Activated T-cell treated with anti-CD3 and anti-CD28 coated beads for 24 hours (primary cell): ENCODE measurements around the gene FILIP1L.

ENCODE experiments used
- DNase-seq: peaks from one replicate; pipeline ENCODE4 v3.0.0-alpha.2; 2020; ENCODE audit warnings: low read depth

The FILIP1L gene

DNA sequence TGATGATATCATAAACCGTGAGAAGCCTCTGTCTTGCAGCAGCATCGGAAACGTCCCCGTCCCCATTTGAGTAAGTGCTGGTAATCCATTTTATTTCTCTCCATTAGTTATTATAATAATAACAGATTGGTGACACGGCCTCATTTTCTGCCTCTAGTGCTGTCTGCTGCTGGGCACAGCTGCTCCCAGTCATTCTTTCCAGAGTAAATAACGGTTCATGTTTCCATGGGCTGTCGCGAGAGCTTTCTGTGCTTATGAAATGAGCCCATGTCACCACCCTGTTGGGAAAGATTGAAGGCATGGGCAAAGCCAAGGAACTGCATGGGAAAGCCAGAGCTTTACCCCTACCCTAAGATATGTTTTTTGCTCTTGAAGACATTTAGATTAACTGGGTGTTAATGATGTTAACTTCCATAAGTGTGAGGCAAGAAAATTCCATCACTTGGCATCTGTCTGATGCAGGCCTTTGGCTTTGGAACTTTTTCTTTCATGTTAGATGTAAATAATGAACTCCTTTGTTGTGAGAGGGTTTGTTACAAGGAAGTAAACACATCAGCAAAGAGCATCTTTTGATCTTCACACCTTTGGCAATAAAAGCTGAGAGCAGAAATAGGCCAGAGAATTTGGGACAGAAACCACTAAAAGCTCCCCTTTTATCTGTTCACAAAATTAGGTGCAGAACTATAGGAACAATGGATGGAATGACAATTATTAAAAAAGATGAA is 141.8 kb downstream of the FILIP1L start:
- no peak for DNase-seq

DNA sequence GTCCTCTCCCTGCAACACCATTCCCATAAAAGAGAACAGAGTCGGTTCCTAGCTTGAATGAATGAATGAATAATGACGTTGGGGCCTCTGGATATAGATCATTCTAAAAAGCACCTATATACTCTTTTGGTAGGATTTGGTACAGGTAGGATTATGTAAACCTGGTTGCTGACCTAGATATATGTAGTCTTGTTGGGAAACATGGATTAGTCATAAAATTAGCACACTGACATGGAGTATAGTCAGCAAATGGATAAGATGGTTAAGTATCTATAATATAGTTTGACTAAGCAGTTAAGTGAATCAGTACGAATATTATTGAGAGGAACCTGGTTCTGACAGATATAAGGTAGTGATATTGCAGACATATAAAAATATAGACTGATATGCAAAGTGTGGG is 142.5 kb downstream of the FILIP1L start:
- no peak for DNase-seq

DNA sequence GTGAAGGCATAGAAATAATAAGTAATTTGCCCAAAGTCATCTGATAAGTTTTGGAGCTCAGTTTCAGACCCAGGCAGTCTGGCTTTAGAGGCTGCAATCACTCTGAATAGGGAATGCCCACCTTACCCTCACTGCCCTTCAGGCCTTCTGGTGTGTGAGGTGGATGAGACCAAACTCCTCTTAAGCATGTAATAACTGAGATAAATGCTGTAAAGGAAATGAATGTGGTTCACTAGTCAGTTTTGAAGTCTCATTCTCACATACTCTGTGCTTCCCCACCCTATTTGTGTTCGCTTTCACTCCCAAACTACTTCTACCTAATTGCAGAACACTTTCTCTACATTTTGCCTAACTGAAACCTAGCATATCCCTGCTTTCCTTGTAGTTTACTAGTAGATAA is 144.1 kb downstream of the FILIP1L start:
- no peak for DNase-seq

DNA sequence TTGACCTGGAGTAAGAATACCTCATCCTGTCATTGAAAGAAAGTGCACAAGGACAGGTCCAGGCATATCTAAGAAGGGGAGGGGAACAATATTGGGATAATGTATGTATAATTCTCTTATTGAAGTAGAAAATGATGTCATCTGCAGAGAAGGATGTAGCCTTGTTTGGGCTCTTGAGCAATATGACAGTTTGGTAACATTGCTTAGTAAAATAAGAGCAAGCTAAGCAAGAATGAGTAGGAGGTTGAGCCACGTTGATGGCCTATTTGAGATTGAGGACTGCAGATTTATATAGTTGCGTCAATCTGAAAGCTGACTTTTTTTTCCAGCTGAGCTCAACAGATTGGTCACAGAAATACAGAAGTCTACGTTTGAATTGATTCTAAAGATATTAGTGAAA is 145.2 kb downstream of the FILIP1L start:
- no peak for DNase-seq

DNA sequence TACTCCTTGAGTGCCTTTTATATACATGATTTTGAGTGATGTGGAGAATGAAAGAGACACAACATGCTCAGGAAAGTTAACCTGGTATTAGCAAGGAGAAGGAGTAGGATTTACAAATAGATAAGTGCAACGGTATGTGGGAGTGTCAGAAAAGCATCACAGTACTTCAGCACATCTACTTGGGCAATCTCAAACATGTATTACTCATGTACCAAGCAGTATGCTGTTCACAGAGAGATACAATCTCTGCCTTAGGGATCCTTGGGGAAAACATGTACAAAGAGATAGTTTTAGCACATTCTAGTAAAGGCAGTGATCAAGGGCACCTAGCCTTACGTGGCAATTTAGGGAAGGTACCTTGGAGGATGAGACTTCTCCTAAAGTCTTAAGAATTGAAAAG is 146.5 kb downstream of the FILIP1L start:
- no peak for DNase-seq

DNA sequence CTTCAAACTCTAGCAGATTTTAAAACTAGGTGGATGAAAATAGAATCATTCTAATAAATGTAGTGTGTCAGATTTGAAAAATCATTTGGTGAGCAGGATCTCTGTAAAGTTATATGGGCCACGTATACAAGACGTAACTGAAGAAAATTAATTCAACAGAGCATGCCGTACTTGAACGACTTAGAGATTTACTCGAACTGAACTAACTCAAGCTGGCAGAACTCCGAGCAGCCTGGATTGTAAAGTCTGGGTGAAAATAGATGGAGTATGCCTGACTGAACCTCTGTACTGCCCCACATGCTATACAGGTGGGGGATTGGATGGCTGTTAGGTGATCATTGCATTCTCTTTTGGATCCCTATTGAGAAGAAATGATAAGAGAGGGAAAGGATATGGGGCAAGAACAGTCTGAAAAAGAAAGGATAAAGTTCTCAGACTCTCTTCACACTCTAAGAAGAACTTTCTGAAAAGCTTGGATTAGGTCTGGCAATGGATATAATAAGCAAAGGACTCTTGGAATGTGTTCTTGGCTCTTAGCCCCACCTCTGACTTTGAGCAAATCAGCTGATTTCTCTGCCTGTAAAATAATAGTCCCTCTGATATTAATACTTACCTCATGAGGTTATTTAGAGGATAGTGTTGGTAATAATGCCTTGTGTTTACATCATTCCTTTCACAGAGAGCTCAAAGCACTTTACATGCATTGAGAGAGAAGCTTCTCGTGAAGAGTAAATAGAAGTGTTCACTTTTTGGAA is 147.5 kb downstream of the FILIP1L start:
- DNase-seq = no peak

DNA sequence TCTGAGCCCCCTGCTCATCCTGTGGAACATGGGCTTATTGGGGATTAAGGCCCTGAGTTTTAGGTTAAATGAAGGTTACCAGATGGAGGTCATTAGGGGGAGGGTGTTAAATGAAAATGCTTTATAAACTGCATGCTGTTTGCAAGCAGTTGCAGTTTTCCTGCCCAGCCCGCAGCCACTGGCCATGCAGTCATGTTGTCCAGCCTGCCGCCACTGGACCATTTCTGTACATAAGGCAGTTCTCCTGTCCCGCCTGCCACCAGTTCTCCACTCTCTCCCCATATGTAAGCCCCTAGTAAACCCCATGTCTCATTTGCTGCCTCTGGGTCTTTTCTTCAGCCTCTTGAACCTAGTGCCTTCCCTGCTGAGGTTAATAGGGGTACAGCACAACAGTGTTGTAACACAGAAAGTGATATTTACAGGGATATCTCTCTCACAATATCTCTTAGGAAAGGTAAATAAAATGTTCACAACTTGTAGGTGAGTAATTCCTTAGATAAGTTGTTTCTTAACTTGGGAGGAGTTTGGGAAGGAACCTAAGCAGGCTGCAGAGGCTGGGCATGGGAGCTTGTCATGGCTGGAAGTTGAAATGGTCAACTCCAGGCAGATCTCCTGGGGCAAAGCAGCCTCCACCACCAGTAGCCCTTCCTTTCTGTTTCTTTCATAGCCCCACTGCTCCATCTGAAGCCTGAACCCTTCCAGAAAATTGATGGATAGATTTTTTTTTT is 148.5 kb downstream of the FILIP1L start:
- no peak for DNase-seq

DNA sequence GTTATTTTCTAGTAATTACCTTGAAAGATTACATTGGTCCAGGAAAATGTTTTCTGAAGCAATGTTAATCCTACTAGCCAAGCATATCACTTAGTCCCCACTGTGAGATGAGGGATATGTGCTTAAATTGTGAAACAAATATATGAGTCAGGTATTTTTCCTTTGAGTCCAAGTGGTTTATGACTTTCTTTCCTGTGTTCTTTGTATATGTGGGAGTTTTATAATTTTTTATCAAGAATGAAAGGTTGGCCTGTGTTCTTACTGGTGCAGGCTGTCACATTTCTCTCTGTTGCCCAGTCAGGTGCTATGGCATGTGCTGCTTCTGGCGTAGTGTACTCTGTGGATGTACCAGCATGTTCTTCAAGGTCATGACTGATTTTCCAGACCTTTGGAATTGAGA is 149.2 kb downstream of the FILIP1L start:
- DNase-seq = no peak

DNA sequence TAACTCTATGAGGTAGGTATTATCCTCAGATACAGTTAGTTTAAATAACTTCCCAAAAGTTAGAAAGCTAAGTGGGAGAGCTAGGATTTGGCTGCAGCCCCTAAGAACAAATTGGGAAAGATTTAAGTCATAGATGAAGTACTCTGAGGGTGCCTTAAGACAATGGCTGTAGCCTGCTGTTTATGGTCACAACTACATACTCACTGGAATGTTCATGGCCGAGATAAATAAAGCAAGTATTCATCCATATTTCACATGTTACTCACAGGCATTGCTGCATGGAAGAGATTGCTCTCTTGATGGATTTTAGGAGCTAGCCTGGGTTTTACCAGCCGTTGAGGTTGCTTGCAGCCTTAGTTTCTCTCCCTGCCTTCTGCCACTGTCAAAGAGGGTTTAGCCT is 151.6 kb downstream of the FILIP1L start:
- DNase-seq = no peak

DNA sequence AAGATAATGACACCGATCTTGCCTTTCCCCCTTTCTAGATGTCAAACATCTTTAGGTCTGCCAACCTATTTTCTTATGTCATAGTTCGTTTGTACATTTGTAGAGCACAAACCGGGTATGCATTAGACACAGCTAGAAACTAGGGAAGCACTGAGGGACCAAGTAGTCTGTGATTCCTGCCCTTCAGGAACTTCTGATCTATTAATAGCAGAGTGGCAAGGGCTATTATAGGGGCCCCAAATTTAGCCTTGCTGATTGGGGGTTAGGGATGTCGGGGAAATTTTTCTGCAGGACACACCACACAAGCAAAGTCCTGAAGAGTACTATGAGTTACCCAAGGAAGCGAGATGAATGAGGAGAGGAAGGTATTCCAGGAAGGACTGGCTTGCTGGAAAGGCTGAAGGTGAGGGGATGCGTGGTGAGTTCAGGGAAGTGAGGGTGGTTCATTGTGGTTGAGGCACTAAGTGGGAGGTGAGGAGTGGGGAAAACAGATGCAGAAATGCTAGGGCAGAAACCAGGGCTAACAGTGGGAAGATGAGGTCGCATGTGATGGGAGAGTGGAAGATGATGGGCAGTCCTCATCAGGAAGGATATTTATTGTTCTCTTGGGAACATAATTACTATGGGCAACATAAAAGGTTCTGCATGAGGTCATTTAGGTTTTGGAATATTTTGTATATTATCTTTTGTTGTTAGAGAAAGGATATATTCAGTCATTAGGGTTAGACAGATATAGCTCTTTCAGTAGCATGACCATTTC is 152.4 kb downstream of the FILIP1L start:
- no peak for DNase-seq

DNA sequence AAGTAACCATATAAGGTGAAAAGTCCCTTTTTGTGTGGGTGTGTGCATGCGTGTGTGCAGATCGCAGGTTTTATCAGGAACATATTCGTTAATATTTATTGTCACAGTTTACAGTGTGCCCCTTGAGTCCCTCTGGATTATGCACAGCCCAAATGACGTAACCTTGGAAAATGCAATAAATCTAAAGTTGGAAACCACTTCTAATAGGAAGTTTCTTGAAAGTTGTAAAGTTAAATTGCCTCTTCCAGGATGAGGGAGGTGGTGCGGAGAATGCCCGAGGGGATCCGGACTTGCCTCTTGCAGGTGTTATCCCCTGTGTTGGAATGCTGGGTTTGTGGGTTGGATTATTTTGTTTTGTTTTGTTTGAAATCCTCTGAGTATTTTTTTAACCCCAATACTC is 153.4 kb downstream of the FILIP1L start:
- no peak for DNase-seq

DNA sequence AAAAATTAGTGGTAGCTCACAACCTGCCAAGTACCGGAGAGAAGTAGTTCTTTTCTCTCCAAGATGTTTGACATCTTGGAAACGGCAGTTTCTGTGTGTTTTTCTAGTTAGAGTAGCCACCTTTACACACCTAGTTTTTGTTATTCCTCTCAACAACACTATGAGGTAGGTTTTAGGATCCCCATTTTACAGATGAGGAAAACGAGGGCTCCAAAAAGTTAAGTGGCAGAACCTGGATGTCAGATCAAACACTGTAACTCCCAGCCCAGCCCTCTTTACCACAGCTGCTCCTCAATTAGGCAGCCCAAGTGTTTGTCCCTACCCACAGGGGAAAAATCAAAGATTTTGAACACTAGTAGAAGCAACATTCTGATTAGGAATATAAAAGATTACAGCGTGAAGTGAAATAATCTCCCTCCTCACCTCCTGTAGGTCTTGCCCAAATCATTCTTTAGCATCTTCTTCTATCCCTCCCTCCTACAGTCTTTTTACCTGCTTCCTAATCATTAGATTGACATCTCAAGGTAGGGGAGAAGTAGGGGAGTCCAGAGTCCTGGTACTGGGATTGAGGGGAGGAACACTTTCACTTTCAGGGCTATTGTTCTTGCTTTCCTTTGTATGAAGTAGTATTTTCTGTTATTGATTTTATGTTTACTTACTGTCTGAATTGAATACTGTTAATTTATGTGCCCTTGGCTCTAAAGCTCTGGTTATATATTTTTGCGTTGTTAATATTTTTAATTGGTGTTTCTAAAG is 154.0 kb downstream of the FILIP1L start:
- no peak for DNase-seq

DNA sequence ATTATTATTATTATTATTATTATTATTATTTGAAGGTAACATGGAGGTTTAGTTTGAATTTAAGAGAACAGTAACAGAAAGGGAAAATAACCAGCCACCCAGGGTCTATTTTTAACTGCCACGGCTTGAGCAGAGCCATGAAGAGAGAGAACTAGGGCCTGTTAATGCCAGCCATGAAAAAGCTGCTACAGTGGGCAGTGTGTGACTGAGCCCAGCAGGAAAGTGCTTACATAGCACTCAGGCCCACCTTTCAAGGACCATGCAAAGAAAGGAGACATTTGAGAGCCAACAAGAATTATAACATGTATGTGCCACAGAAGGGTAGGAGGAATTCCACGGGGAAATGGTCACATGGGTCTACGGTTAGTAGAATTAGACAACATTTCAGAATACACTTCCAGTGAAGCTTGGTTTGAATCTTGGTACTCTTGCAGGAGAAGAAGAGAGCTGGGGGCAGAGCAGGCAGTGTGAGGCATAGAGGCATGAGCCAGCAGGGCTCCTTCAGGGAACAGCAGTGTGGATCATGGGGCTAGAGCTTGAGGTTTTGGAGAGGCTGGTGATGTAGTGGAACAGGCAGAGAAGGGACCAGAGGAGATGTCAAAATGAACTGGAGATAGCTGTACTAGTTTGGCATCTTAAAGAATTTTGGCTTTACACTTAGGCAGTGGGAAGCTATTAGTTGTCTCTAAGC is 155.9 kb downstream of the FILIP1L start:
- no peak for DNase-seq

DNA sequence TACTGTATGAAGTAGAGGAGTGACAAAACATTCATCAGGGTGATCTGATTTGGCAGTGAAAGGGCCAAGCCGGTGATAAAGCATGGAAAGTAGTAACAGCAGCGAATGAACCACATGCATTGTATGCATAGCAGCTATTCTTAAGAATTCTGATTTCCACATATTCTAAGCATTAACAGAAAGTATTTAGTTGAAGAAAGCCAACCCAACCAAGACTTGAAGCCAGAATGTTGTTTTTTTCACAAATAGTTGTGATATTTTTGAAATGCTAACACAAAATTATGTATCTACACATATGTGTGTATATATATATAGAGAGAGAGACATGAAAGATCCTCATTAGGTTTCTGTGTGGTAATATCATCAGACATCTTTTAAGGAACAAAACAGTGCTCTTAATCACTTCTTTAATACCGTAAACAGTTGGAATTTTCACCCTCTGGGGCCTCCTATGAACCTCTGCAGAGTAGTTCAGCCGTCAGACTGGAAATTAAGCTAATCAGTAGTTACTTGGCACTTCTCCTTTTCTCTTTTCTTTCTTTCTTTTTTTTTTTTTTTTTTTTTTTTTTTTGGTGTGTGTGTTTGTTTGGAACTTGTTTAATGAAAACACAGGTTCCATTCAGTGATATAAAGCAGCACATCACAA is 157.0 kb downstream of the FILIP1L start:
- DNase-seq = no peak

DNA sequence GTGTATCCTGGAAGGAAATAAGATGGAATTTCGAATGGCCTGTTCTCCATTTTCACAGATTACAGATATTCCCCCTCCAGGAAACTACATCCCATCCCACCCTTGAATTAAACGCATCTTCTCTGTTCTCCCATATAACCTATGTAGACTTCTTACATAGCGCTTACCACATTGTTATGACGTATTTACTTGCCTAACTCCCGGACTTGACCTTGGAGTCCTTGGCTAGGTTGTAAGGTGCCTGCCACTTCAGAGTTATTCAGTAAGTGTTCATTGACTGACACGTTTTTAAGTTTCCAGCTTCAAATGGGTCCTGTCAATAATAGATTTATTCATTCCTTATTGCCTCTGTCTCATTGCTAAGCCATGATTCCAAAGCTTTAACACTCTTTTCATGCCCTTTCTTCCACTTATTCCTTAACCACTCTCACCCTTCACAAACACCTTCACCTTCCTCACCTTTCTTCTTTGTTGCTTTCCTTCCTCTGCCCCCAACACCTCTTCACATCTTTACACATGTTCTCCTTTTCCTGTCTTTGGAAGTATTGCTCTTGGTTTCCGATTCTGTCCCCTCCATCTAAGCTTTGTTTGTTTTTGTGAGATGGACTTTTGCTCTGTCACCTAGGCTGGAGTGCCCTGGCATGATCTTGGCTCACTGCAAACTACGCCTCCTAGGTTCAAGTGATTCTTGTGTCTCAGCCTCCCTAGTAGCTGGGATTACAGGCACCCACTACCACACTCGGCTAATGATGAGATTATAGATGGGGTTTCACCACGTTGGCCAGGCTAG is 158.3 kb downstream of the FILIP1L start:
- no peak for DNase-seq

DNA sequence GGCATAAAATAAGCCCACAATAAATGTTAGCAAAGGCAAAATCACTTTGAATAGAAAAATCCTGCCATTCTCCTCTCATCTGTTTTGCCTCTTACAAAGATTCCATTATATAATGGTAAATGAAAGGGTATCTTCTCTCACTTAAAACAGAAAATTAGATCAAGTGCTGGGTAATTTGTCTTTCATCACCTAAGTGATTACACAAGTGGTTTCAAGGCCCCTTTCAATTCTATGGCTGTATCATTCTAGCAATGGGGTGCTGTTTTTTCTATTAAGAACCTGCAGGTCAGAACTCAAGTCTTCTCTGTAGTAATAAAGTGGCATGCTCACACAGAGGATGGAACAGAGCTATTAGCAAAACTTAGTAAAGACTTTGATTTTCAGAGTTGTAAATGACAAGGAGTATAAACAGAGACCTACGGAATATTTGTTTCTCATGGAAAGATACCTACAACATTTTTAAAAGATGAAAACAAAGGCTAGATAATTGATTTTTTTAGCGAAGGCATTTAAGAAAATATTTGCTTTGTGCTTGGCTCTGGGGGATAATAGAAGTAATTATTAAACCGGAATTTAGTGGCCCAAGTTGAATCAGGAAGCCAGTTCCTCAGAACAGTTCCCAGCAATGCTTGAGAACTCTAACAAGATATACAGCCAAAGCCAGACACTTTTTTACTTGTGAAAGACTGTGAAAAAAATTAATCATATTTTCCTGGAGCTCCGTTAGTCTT is 159.2 kb downstream of the FILIP1L start:
- DNase-seq = no peak

DNA sequence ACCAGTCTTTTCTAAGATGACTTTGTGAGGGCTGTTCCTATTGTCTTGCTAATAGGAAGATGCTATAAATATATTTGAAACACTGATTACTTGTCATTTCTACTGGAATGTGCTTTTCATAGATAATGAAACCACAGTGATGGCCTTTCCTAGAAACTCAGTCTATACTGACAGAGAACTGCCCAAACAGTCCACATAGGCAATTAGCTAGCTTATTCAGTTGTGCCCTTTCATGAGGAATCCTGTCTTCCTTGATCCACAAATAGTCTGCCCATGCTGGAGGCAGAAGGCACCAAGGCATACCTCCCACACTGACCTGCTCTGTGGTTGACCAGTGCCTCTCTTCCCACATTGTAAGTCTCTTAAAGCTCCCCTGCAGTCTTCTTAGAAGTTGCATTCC is 160.7 kb downstream of the FILIP1L start:
- no peak for DNase-seq

DNA sequence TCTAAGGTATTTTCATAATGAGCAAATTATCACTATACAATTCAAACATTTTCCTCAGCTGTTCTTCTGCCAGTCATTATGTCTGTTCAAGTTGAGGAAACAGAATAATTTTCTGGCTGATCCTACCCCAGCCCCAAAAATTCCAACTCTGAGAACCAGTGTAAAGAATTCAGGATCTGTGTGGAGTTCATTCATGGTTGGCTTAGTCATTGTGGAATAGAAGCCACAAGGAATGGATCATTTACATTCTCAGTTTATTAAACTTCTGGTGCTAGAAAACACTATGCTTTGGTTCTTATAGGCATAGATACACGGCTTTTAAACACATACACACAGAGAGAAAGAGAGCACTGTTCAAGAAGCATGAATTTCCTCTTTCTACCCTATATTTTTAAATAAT is 162.0 kb downstream of the FILIP1L start:
- DNase-seq = no peak

DNA sequence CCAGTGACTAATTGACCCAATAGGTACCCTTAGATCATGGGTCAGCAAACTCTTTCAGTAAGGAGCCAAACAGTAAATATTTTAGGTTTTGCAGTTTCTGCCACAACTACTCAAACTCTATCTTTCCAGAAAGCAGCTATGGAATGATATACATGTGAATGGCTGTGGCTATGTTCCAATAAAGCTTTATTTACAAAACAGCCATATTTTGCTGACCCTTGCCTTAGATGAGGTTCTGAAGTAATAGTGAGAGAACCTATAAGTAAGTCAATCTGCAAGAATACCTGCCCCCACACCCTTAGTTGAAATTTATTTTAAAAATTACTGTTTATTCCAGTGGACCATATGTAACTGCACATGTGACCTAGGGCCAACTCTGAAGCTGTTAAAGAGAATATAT is 162.6 kb downstream of the FILIP1L start:
- no peak for DNase-seq
